K562 (cell line): ENCODE data around the gene RBSN. TPM values are rescaled to one million over a fixed set of nuclear protein-coding genes. Genes with fewer than 3 reads are reported as not detected.
A peak's percentile ranks its signal among the peaks of the same experiment; 100 is the strongest.

ENCODE experiments used
- ARID2 ChIP-seq: fragments of 450-650 bp; IDR thresholded peaks from 2 replicates; pipeline ENCODE4 v1.6.1; 2017; ENCODE audit warnings: antibody characterized with exemption, mild to moderate bottlenecking
- CREB3 ChIP-seq: fragments of 450-650 bp; conservative IDR thresholded peaks from 2 replicates; pipeline ENCODE4 v1.6.1; 2016; ENCODE audit warnings: missing genetic modification characterization, low read depth, mild to moderate bottlenecking, missing compliant biosample characterization, moderate library complexity
- ETV5 ChIP-seq: sonication (generic); formaldehyde crosslinking; IDR thresholded peaks from 2 replicates; pipeline ENCODE4 v1.4.0; 2020; ENCODE audit warnings: low read depth, mild to moderate bottlenecking, missing genetic modification reagents
- FOXJ3 ChIP-seq: sonication (generic); formaldehyde crosslinking; IDR thresholded peaks from 2 replicates; pipeline ENCODE4 v1.4.0; 2020; ENCODE audit warnings: mild to moderate bottlenecking, missing genetic modification reagents
- MGA ChIP-seq: fragments of 450-650 bp; IDR thresholded peaks from 2 replicates; pipeline ENCODE4 v1.6.1; 2016; ENCODE audit warnings: mild to moderate bottlenecking, moderate library complexity
- MYNN ChIP-seq, 2 experiments: sonication (generic); formaldehyde crosslinking in 1 of 2; IDR thresholded peaks; 2 replicates each; pipeline versions ENCODE4 v1.5.0 to v1.6.1; 2016 to 2020; ENCODE audit warnings: antibody characterized with exemption in 1 of 2, missing genetic modification reagents in 1 of 2
- NRF1 ChIP-seq, 2 experiments: fragments of 450-650 bp; IDR thresholded peaks in 1 of 2; conservative IDR thresholded peaks in 1 of 2; 2 replicates each; pipeline ENCODE4 v1.6.1; 2014; ENCODE audit warnings: mild to moderate bottlenecking in 2 of 2
- PHB ChIP-seq: fragments of 250-450 bp; sonication (Bioruptor Pico); IDR thresholded peaks from 2 replicates; pipeline ENCODE4 v1.5.0; 2021
- POLR2A ChIP-seq: fragments of 450-650 bp; conservative IDR thresholded peaks from 2 replicates; pipeline ENCODE4 v1.6.1; 2016
- SP1 ChIP-seq: sonication (generic); formaldehyde crosslinking; IDR thresholded peaks from 2 replicates; pipeline ENCODE4 v1.8.1; 2022; ENCODE audit warnings: mild to moderate bottlenecking, missing genetic modification reagents
- ZFP1 ChIP-seq: fragments of 450-650 bp; formaldehyde crosslinking; IDR thresholded peaks from 2 replicates; pipeline ENCODE4 v1.4.0; 2020; ENCODE audit warnings: mild to moderate bottlenecking, mixed read lengths
- ZNF146 ChIP-seq: IDR thresholded peaks from one replicate; pipeline ENCODE4 v1.6.1; 2018; ENCODE audit warnings: missing compliant biosample characterization; ENCODE audit not compliant: unreplicated experiment
- ZSCAN29 ChIP-seq: fragments of 450-650 bp; IDR thresholded peaks from 2 replicates; pipeline ENCODE4 v1.6.1; 2017
- polyA plus RNA-seq, 8 experiments: library from polyadenylated mRNA; depleted of rRNA in 4 of 8; stranded (reverse) in 5 of 8; unstranded in 3 of 8; fragments of >200 nt; fragmentation: Nextera tagmentation in 2 of 8; fragmentation: Illumina TruSeq in 1 of 8; extraction: Ambion mirVana in 2 of 8; extraction: Trizol in 1 of 8; gene quantifications; 2 replicates each; pipeline versions ENCODE4 v1.2.1 to v1.2.3, GENCODE V29; 2011 to 2014; ENCODE audit warnings: inconsistent platforms in 1 of 8, missing spikeins in 1 of 8
- total RNA-seq, 7 experiments: library from RNA; depleted of rRNA in 6 of 7; stranded (reverse); fragments of >200 nt in 6 of 7; fragmentation: Illumina TruSeq in 2 of 7; extraction: Trizol in 2 of 7; gene quantifications; 2 replicates each; pipeline versions ENCODE4 v1.2.1 to v1.2.3, GENCODE V29; 2011 to 2021; ENCODE audit warnings: low replicate concordance in 1 of 7
- TF ChIP-seq, protein P1 (sequence below): fragments of 450-650 bp; IDR thresholded peaks from 2 replicates; pipeline ENCODE4 v1.6.1; 2017; ENCODE audit warnings: antibody characterized with exemption

Gene RBSN
- total and polyA plus RNA-seq, 9 of the 15 experiments (the other 6 are each of a cell fraction or from before 2014, with no cell fraction given) = 2.9 to 19.6 (median 15.0) TPM

GRCh38 chr3:15098503-15099363, at the start of gene RBSN (continued):
- TF ChIP-seq MGA = peak; percentile 69
- TF ChIP-seq, protein P1, sequence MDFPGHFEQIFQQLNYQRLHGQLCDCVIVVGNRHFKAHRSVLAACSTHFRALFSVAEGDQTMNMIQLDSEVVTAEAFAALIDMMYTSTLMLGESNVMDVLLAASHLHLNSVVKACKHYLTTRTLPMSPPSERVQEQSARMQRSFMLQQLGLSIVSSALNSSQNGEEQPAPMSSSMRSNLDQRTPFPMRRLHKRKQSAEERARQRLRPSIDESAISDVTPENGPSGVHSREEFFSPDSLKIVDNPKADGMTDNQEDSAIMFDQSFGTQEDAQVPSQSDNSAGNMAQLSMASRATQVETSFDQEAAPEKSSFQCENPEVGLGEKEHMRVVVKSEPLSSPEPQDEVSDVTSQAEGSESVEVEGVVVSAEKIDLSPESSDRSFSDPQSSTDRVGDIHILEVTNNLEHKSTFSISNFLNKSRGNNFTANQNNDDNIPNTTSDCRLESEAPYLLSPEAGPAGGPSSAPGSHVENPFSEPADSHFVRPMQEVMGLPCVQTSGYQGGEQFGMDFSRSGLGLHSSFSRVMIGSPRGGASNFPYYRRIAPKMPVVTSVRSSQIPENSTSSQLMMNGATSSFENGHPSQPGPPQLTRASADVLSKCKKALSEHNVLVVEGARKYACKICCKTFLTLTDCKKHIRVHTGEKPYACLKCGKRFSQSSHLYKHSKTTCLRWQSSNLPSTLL = peak; percentile 62
- peak; percentile 97 for TF ChIP-seq SP1 (CRISPR knock-in tag)
- peak; percentile 47; the same call in 1 of the 2 replicates for TF ChIP-seq MYNN (IDR thresholded peaks at IDR 0.05)
- no peak for TF ChIP-seq MYNN (CRISPR knock-in tag; IDR thresholded peaks at IDR 0.05)
- peak; percentile 97 for TF ChIP-seq ETV5
- no peak for TF ChIP-seq ZFP1 (CRISPR knock-in tag)
- TF ChIP-seq POLR2A = peak; percentile 91
- no peak for TF ChIP-seq CREB3 (tag)
- TF ChIP-seq ZNF146 (CRISPR knock-in tag) = no peak
- 0 out of 2 replicates have a peak, but pooled peaks have one; percentile 44 for TF ChIP-seq PHB
- TF ChIP-seq ARID2 = peak; percentile 75; the same call in 1 of the 2 replicates
- peak; percentile 98 for TF ChIP-seq ZSCAN29
- TF ChIP-seq NRF1 (conservative IDR thresholded peaks at IDR 0.05 in 1 of 2, IDR thresholded peaks at IDR 0.05 in 1 of 2) = peak; percentile 89 to 92
- no peak for TF ChIP-seq FOXJ3 (CRISPR knock-in tag)
